ENCODE data around the gene IL16. TPM values are rescaled to one million over a fixed set of nuclear protein-coding genes. Genes with fewer than 3 reads are reported as not detected.

Gene IL16
- total RNA-seq, 1 donor from 2014 or later = 0.79 TPM

DNA sequence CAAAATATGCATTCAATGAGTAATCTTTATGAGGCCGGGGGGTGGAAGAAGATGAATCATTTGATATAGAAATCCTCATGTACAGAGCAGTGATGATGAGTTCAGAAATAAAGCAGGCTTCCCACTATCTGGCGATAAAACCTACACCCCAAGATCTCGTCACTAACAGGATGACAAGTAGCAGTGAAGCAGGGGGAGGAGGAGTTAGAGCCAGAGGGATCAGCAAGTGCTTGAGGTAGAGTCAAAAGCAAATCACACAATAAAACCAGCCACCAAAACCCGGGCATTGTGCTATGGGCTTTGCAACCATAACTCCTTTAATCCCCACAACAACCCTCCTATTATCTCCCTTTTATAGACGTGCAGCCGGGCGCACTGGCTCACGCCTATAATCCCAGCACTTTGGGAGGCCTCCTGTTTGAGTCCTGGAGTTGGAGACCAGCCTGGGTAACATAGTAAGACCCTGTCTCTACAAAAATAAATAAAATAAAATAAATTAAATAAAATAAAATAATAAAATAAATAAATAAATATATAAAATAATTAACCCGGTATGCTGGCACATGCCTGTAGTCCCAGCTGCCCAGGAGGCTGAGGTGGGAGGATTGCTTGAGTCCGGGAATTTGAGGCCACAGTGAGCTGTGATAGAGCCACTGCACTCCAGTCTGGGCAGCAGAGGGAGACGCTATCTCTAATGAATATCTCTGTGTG is 74.3 kb downstream of the IL16 start:
- TF ChIP-seq, protein P1, sequence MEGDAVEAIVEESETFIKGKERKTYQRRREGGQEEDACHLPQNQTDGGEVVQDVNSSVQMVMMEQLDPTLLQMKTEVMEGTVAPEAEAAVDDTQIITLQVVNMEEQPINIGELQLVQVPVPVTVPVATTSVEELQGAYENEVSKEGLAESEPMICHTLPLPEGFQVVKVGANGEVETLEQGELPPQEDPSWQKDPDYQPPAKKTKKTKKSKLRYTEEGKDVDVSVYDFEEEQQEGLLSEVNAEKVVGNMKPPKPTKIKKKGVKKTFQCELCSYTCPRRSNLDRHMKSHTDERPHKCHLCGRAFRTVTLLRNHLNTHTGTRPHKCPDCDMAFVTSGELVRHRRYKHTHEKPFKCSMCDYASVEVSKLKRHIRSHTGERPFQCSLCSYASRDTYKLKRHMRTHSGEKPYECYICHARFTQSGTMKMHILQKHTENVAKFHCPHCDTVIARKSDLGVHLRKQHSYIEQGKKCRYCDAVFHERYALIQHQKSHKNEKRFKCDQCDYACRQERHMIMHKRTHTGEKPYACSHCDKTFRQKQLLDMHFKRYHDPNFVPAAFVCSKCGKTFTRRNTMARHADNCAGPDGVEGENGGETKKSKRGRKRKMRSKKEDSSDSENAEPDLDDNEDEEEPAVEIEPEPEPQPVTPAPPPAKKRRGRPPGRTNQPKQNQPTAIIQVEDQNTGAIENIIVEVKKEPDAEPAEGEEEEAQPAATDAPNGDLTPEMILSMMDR (IDR thresholded peaks at IDR 0.05; ENCODE audit: insufficient read depth, low read length, severe bottlenecking) = no peak
- no peaks in the 10 kb centered on the region for H3K36me3 ChIP-seq (ENCODE audit: control insufficient read depth, insufficient read depth, low read length)
- FAIRE-seq = no peak
- peak; percentile 14 for DNase-seq (ENCODE audit: low read depth)
- no peaks in the 10 kb centered on the region for H3K27me3 ChIP-seq (ENCODE audit: control insufficient read depth, insufficient read depth, low read length)
- no peak overlapping the region for H3K4me3 ChIP-seq (ENCODE audit: low read depth, low read length)

DNA sequence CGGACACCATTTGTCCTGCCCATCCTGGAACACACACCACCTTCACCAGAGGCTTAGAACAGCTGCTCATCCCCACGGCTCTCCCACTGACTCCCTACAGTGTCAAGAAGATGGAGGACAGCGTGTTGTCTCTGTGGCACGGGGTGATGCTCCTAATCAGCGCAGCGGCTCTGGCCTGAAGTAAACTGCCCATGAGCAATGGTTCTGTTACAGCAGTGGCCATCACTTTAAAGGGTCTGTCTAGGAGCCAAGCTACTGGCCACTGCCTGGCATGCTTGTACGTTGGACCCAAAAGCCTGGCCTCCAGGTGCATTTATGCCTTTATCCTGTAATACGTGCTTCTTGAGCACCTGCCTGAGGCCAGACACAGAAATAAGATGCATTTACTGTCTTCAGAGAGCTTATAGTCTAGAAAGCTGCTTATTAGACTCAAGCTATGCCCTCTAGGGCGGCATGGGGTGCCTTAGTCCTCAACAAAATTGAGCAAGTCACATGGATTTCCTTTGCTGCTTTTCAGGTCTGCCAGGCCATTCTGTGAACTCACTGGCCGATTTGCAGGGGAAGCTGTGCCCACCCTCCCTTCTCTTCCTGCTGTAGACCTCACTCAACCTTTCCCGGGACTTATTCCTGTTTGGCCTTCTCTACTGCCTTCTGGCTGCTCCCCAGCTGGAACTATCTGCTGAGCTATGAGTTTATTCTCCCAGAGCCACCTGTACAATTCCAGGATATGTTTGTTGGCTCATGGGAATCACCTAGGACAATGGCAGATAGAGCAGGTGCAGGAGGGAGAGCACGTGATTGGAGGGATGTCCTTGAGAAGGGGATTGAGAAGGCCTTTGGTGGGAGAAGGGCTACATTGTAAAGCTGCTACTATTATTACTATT is 75.3 kb downstream of the IL16 start:
- TF ChIP-seq, protein P1 (IDR thresholded peaks at IDR 0.05; ENCODE audit: insufficient read depth, low read length, severe bottlenecking) = no peak
- DNase-seq (ENCODE audit: low read depth) (no peak), FAIRE-seq (no peak)
- no peak overlapping the region for H3K4me3 ChIP-seq (ENCODE audit: low read depth, low read length)
- no peaks in the 10 kb centered on the region for H3K36me3 ChIP-seq (ENCODE audit: control insufficient read depth, insufficient read depth, low read length)
- H3K27me3 ChIP-seq (ENCODE audit: control insufficient read depth, insufficient read depth, low read length) = no peaks in the 10 kb centered on the region

DNA sequence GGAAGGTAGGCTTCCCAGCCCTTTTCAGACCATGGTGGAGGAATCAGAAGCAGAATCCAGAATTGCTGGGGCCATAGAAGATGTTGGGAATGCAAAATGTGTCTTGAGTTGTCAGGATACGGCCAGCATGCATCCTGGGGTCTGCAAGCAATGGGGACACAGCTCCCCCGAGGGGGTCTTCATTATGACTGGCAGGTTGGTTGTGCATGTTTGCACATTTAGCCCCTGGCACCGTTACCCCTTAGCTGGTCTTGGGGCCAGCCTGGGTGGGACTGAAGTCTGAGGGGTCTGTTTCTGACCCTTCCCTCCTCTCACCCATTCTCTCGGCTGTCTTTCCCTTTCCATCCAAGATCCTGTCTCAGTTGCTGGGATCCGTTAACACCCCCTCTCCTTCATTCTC is 76.5 kb downstream of the IL16 start:
- no peaks in the 10 kb centered on the region for H3K36me3 ChIP-seq (ENCODE audit: control insufficient read depth, insufficient read depth, low read length)
- FAIRE-seq (no peak), DNase-seq (ENCODE audit: low read depth) (no peak)
- H3K27me3 ChIP-seq (ENCODE audit: control insufficient read depth, insufficient read depth, low read length) = no peaks in the 10 kb centered on the region
- no peak overlapping the region for H3K4me3 ChIP-seq (ENCODE audit: low read depth, low read length)
- TF ChIP-seq, protein P1 (IDR thresholded peaks at IDR 0.05; ENCODE audit: insufficient read depth, low read length, severe bottlenecking) = no peak

DNA sequence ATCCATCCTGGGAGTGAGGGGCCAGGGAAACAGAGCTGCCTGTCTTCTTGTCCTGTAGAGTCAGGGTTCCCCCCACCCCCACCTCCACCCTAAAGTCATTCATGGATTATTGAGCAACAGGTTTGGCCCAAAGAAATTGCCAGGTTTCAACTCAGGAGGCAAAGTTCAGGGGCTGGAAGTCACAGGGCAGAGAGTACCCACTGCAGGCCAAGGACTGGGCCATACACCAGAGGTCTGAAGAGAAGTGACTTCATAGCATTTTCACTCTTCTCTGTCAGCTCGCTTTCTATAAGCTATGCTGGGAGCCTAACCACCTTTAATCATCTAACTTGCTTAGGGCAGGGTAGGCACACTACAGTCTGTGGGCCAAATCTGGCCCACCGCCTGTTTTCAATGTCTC is 77.2 kb downstream of the IL16 start:
- no peaks in the 10 kb centered on the region for H3K27me3 ChIP-seq (ENCODE audit: control insufficient read depth, insufficient read depth, low read length)
- TF ChIP-seq, protein P1 (IDR thresholded peaks at IDR 0.05; ENCODE audit: insufficient read depth, low read length, severe bottlenecking) = no peak
- no peak overlapping the region for H3K4me3 ChIP-seq (ENCODE audit: low read depth, low read length)
- no peaks in the 10 kb centered on the region for H3K36me3 ChIP-seq (ENCODE audit: control insufficient read depth, insufficient read depth, low read length)
- no peak for DNase-seq (ENCODE audit: low read depth)
- no peak for FAIRE-seq

DNA sequence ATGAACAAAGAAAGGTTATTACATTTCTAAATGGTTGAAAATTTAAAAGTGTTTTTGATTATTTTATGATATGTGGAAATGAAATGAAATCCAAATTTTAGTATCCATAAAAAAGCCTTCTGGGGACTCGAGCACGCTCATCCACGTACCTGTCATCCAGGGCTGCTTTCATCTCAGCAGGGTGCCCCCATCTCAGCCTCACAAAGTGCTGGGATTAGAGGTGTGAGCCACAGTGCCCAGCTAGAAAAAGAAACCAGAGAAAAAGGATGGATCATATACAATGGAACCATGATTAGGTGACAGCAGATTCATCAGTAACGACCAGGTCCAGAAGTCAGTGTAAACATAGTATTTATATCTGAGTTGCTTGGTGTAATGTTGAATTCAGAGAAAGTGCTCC is 77.6 kb downstream of the IL16 start:
- no peaks in the 10 kb centered on the region for H3K36me3 ChIP-seq (ENCODE audit: control insufficient read depth, insufficient read depth, low read length)
- FAIRE-seq (no peak), DNase-seq (ENCODE audit: low read depth) (no peak)
- TF ChIP-seq, protein P1 (IDR thresholded peaks at IDR 0.05; ENCODE audit: insufficient read depth, low read length, severe bottlenecking) = no peak
- H3K27me3 ChIP-seq (ENCODE audit: control insufficient read depth, insufficient read depth, low read length) = no peaks in the 10 kb centered on the region
- no peak overlapping the region for H3K4me3 ChIP-seq (ENCODE audit: low read depth, low read length)

Data from bronchial epithelial cell (primary cell).